ENCODE results near the gene CBX1. TPM values are rescaled to one million over a fixed set of nuclear protein-coding genes. Genes with fewer than 3 reads are reported as not detected.

CBX1 gene
- total RNA-seq, 3 donors from 2014 or later: 27.5 to 45.3 (median 28.8) TPM

DNA sequence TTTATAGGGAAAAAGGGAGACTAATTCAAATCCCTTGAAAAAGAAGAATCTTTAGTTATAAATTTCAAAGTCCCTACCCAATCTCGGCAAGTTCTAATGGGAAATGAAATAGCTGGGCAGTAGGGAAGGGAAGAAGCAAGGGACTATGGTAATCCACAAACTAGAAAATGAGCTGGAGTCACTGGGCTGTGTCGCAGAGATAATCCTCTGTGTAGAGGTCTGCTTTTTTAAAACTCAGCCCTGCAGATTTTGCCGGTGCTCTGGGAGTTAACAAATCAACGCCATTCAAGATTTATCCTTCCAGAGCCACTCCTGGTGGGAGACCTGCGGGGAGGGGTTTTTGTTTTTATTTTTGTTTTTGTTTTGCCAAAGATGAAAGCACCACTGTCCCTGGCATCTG lies 27.1 kb upstream of the CBX1 start:
- DNase-seq (no peak), ATAC-seq (no peak)
- TF ChIP-seq, protein P1, sequence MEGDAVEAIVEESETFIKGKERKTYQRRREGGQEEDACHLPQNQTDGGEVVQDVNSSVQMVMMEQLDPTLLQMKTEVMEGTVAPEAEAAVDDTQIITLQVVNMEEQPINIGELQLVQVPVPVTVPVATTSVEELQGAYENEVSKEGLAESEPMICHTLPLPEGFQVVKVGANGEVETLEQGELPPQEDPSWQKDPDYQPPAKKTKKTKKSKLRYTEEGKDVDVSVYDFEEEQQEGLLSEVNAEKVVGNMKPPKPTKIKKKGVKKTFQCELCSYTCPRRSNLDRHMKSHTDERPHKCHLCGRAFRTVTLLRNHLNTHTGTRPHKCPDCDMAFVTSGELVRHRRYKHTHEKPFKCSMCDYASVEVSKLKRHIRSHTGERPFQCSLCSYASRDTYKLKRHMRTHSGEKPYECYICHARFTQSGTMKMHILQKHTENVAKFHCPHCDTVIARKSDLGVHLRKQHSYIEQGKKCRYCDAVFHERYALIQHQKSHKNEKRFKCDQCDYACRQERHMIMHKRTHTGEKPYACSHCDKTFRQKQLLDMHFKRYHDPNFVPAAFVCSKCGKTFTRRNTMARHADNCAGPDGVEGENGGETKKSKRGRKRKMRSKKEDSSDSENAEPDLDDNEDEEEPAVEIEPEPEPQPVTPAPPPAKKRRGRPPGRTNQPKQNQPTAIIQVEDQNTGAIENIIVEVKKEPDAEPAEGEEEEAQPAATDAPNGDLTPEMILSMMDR (IDR thresholded peaks at IDR 0.05): no peak
- Histone ChIP-seq H3K9me3 (no peaks in the 10 kb centered on the region), H3K4me3 (no peak overlapping the region), H3K36me3 (ENCODE audit: low read depth) (no peaks in the 10 kb centered on the region), H3K4me1 (ENCODE audit: low read depth) (no peaks in the 10 kb centered on the region)
- intact Hi-C loops (cut with DNase I, micrococcal nuclease): no loop called here

GRCh38 chr17:48127371-48128051 lies 26.2 kb upstream of the CBX1 start:
- no peaks in the 10 kb centered on the region for H3K4me1 ChIP-seq (ENCODE audit: low read depth)
- DNase-seq: no peak
- intact Hi-C loops (cut with DNase I, micrococcal nuclease): no loop called here
- H3K4me3 ChIP-seq: no peak overlapping the region
- H3K9me3 ChIP-seq: no peaks in the 10 kb centered on the region
- peak; percentile 64 for ATAC-seq
- TF ChIP-seq, protein P1 (IDR thresholded peaks at IDR 0.05): no peak
- H3K36me3 ChIP-seq (ENCODE audit: low read depth): no peaks in the 10 kb centered on the region

GRCh38 chr17:48126532-48126850 lies 25.2 kb upstream of the CBX1 start:
- intact Hi-C loops (cut with DNase I, micrococcal nuclease): no loop called here
- no peaks in the 10 kb centered on the region for H3K36me3 ChIP-seq (ENCODE audit: low read depth)
- TF ChIP-seq, protein P1 (IDR thresholded peaks at IDR 0.05): no peak

GRCh38 chr17:48125829-48126531 lies 24.7 kb upstream of the CBX1 start:
- Histone ChIP-seq H3K4me3 (no peak overlapping the region), H3K9me3 (no peaks in the 10 kb centered on the region), H3K36me3 (ENCODE audit: low read depth) (no peaks in the 10 kb centered on the region), H3K4me1 (ENCODE audit: low read depth) (no peaks in the 10 kb centered on the region)
- TF ChIP-seq, protein P1 (IDR thresholded peaks at IDR 0.05): no peak
- DNase-seq (no peak), ATAC-seq (no peak)
- intact Hi-C loops (cut with DNase I, micrococcal nuclease): no loop called here

More at GRCh38 chr17:48126532-48126850, 25.2 kb upstream of the CBX1 start:
- Histone ChIP-seq H3K4me3 (no peak overlapping the region), H3K9me3 (no peaks in the 10 kb centered on the region), H3K4me1 (ENCODE audit: low read depth) (no peaks in the 10 kb centered on the region)
- no peak for ATAC-seq
- DNase-seq: no peak

- no peak overlapping the region for H3K4me3 ChIP-seq
- no peaks in the 10 kb centered on the region for H3K4me1 ChIP-seq (ENCODE audit: low read depth)
- DNase-seq (no peak), ATAC-seq (no peak)
- intact Hi-C loops (cut with DNase I, micrococcal nuclease): no loop called here
- H3K9me3 ChIP-seq: no peaks in the 10 kb centered on the region
- TF ChIP-seq, protein P1 (IDR thresholded peaks at IDR 0.05): no peak
- no peaks in the 10 kb centered on the region for H3K36me3 ChIP-seq (ENCODE audit: low read depth)
These were observed 22.6 kb upstream of the CBX1 start for GRCh38 chr17:48123776-48124388.

All from mucosa of descending colon (tissue), 3 donors.